Peyer's patch (tissue), 4 donors: ENCODE measurements around the gene BRIP1. TPM values are rescaled to one million over a fixed set of nuclear protein-coding genes. Genes with fewer than 3 reads are reported as not detected.

Experiments used
- DNase-seq, 3 donors: peaks; one replicate each; pipeline ENCODE4 v3.0.0-alpha.2; 2017 to 2019
- H3K27ac ChIP-seq, 4 donors: fragments of 200-600 bp; sonication (generic); one replicate each; pipeline ENCODE4 v1.5.1; 2016 to 2019
- H3K27me3 ChIP-seq, 2 donors: fragments of 200-600 bp; sonication (generic); one replicate each; pipeline ENCODE4 v1.5.1; 2019
- H3K36me3 ChIP-seq, 3 donors: fragments of 200-600 bp; sonication (generic); one replicate each; pipeline ENCODE4 v1.5.1; 2016 to 2019
- H3K4me1 ChIP-seq, 4 donors: fragments of 200-600 bp; sonication (generic); one replicate each; pipeline ENCODE4 v1.5.1; 2016 to 2019
- H3K4me3 ChIP-seq, 4 donors: fragments of 200-600 bp; sonication (generic); 1 replicate in 3 of 4; 2 replicates in 1 of 4; pipeline ENCODE4 v1.5.1; 2016 to 2019; ENCODE audit warnings: mild to moderate bottlenecking in 1 of 4
- H3K9me3 ChIP-seq, 4 donors: fragments of 200-600 bp; sonication (generic); one replicate each; pipeline ENCODE4 v1.5.1; 2016 to 2019; ENCODE audit warnings: mild to moderate bottlenecking in 1 of 4
- POLR2A ChIP-seq, 2 donors: fragments of 450-650 bp; IDR thresholded peaks; one replicate each; pipeline ENCODE4 v1.5.1; 2017; ENCODE audit warnings: antibody characterized with exemption in 2 of 2, mild to moderate bottlenecking in 2 of 2, moderate library complexity in 2 of 2
- total RNA-seq, 4 donors: library from RNA; depleted of rRNA; stranded (reverse); fragments of >200 nt; gene quantifications; one replicate each; pipeline ENCODE4 v1.1.0, GENCODE V29; 2016
- TF ChIP-seq, protein P1 (sequence below), 6 experiments: fragments of 450-650 bp in 4 of 6; fragments of 200-600 bp in 2 of 6; sonication (generic) in 1 of 6; IDR thresholded peaks; one replicate each; pipeline ENCODE4 v1.5.1; 2017 to 2019; ENCODE audit warnings: antibody characterized with exemption in 6 of 6, mild to moderate bottlenecking in 3 of 6, moderate library complexity in 1 of 6

Gene BRIP1
- total RNA-seq, 4 donors from 2014 or later, result 4.3 to 13.2 (median 4.5) TPM

DNA sequence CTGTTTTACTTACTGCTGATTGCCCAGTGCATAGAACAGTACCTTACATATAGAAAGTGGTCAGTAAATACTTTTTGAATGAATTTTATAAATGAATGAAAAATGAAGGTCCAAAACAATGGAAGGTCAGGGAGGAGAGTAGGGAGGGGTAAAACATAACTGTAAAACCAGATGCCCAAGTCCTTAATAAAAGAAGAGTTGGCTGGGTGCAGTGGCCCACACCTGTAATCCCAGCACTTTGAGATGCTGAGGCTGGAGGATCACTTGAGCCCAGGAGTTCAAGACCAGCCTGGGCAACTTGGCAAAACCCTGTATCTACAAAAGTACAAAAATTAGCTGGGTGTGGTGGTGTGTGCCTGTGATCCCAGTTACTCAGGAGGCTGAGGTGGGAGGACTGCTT lies 108.2 kb downstream of the BRIP1 start:
- Histone ChIP-seq H3K4me3 (no peak overlapping the region), H3K9me3 (no peaks in the 10 kb centered on the region), H3K4me1 (no peaks in the 10 kb centered on the region), H3K36me3 (no peaks in the 10 kb centered on the region), H3K27ac (no peak overlapping the region), H3K27me3 (no peaks in the 10 kb centered on the region)
- no peak for DNase-seq
- no peak for TF ChIP-seq POLR2A (IDR thresholded peaks at IDR 0.05)
- TF ChIP-seq, protein P1, sequence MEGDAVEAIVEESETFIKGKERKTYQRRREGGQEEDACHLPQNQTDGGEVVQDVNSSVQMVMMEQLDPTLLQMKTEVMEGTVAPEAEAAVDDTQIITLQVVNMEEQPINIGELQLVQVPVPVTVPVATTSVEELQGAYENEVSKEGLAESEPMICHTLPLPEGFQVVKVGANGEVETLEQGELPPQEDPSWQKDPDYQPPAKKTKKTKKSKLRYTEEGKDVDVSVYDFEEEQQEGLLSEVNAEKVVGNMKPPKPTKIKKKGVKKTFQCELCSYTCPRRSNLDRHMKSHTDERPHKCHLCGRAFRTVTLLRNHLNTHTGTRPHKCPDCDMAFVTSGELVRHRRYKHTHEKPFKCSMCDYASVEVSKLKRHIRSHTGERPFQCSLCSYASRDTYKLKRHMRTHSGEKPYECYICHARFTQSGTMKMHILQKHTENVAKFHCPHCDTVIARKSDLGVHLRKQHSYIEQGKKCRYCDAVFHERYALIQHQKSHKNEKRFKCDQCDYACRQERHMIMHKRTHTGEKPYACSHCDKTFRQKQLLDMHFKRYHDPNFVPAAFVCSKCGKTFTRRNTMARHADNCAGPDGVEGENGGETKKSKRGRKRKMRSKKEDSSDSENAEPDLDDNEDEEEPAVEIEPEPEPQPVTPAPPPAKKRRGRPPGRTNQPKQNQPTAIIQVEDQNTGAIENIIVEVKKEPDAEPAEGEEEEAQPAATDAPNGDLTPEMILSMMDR (IDR thresholded peaks at IDR 0.05), result no peak

DNA sequence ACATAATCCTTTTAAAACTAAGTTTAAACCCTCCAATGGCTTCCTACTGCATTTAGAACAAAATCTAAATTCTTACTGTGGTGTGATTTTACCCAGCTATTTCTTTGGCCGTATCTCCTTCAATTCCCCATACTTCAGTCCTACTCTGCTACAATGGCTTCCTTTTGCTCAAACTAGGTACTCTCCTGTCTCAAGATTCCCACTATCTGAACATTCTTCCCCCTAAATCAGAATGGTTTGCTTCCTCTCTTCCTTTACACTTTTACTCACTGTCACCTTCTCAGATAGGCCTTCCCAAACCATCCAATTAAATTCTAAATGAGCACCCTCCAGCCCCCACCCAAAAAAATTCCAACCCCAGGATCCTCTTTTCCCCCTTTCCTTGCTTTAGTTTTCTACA lies 109.2 kb downstream of the BRIP1 start:
- TF ChIP-seq, protein P1 (IDR thresholded peaks at IDR 0.05), result no peak
- no peak for TF ChIP-seq POLR2A (IDR thresholded peaks at IDR 0.05)
- Histone ChIP-seq H3K27me3 (no peaks in the 10 kb centered on the region), H3K36me3 (no peaks in the 10 kb centered on the region), H3K4me3 (no peak overlapping the region), H3K9me3 (no peaks in the 10 kb centered on the region), H3K4me1 (no peaks in the 10 kb centered on the region), H3K27ac (no peak overlapping the region)
- no peak for DNase-seq

DNA sequence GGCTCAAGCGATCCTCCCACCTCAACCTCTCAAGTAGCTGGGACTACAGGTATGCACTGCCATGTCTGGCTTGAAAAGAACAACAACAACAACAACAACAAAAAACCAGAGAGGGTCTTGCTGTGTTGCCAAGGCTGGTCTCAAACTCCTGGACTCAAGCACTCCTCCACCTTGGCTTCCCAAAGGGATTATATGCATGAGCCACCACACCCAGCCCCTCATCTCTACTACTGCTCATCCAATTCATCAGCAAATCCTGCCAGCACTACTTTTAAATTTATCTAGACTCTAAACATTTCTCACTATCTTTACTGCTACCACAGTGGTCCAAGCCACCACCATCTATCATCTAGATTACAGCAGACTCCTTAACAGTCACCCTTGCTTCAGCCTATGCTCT lies 109.6 kb downstream of the BRIP1 start:
- no peaks in the 10 kb centered on the region for H3K9me3 ChIP-seq

DNA sequence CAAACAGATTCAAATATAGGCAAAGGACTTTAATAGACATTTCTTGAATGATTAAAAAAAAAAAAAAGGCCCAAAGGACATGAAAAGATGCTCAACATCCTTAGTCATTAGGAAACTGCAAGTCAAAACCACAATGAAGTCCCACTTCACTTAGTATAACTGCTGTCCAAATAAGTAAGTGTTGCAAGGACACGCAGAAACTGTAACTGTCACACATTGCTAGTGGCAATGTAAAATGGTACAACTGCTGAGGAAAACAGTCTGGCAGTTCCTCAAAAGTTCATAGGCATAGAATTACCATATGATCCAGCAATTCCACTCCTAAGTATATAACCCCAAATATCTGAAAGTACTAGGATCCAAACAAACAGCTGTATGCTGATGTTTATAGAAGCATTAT lies 112.7 kb downstream of the BRIP1 start:
- Histone ChIP-seq H3K4me3 (no peak overlapping the region), H3K9me3 (no peaks in the 10 kb centered on the region), H3K4me1 (no peaks in the 10 kb centered on the region), H3K27ac (no peak overlapping the region), H3K27me3 (no peaks in the 10 kb centered on the region), H3K36me3 (no peaks in the 10 kb centered on the region)
- TF ChIP-seq, protein P1 (IDR thresholded peaks at IDR 0.05), result no peak
- no peak for TF ChIP-seq POLR2A (IDR thresholded peaks at IDR 0.05)
- DNase-seq, result no peak

More for the DNA sequence above, 109.6 kb downstream of the BRIP1 start:
- Histone ChIP-seq H3K36me3 (no peaks in the 10 kb centered on the region), H3K4me1 (no peaks in the 10 kb centered on the region), H3K27ac (no peak overlapping the region), H3K4me3 (no peak overlapping the region), H3K27me3 (no peaks in the 10 kb centered on the region)
- DNase-seq, result no peak
- TF ChIP-seq, protein P1 (IDR thresholded peaks at IDR 0.05), result no peak
- TF ChIP-seq POLR2A (IDR thresholded peaks at IDR 0.05), result no peak

DNA sequence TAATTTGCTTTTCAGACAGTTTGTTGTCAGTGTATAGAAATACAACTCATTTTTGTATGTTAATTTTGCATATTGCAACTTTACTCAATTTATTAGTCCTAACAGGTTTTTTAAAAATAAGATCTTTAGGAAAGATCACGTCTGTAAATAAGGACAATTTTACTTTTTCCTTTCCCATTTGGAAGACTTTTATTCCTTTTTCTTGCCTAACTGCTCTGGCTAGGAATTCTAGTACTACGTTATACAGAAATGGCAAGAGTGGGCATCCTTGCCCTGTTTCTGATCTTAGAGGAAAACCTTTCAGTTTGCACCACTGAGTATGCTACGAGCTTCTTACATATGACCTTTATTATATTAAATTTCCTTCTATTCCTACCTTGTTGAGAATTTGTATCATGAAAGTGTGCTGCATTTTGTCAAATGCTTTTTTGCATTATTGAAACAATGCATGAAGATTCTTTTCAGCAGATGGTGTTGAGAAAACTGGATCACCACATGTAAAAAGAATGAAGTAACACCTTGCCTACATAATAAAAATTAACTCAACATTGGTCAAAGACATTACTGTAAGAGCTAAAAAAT lies 113.4 kb downstream of the BRIP1 start:
- no peaks in the 10 kb centered on the region for H3K27me3 ChIP-seq
- H3K36me3 ChIP-seq, result no peaks in the 10 kb centered on the region
- no peaks in the 10 kb centered on the region for H3K4me1 ChIP-seq
- H3K9me3 ChIP-seq, result no peaks in the 10 kb centered on the region
- H3K4me3 ChIP-seq, result no peak overlapping the region
- no peak overlapping the region for H3K27ac ChIP-seq
- no peak for TF ChIP-seq POLR2A (IDR thresholded peaks at IDR 0.05)
- TF ChIP-seq, protein P1 (IDR thresholded peaks at IDR 0.05), result no peak
- no peak for DNase-seq
